CD4-positive, alpha-beta T cell treated with Interleukin-15 for 1 hour (primary cell): ENCODE data around the gene HSPA12A.

Experiments used
- DNase-seq: peaks from one replicate; pipeline ENCODE4 v3.0.0-alpha.2; 2020

Gene HSPA12A

GRCh38 chr10:116667484-116667883 lies 74.9 kb downstream of the HSPA12A start:
- no peak for DNase-seq

- DNase-seq = no peak
These were observed 76.7 kb downstream of the HSPA12A start for GRCh38 chr10:116665541-116666125.

GRCh38 chr10:116664631-116665030 lies 77.7 kb downstream of the HSPA12A start:
- no peak for DNase-seq

- DNase-seq = no peak
These were observed 79.0 kb downstream of the HSPA12A start for GRCh38 chr10:116663342-116663741.

GRCh38 chr10:116660860-116661259 lies 81.5 kb downstream of the HSPA12A start:
- DNase-seq = no peak

GRCh38 chr10:116659049-116659670 lies 83.2 kb downstream of the HSPA12A start:
- no peak for DNase-seq

- no peak for DNase-seq
These were observed 84.4 kb downstream of the HSPA12A start for GRCh38 chr10:116657863-116658551.

- no peak for DNase-seq
These were observed 86.3 kb downstream of the HSPA12A start for GRCh38 chr10:116656044-116656443.

- DNase-seq = no peak
These were observed 86.8 kb downstream of the HSPA12A start for GRCh38 chr10:116655568-116655967.

GRCh38 chr10:116654816-116655215 lies 87.5 kb downstream of the HSPA12A start:
- DNase-seq = no peak

GRCh38 chr10:116653885-116654284 lies 88.5 kb downstream of the HSPA12A start:
- no peak for DNase-seq

GRCh38 chr10:116648903-116649302 lies 93.5 kb downstream of the HSPA12A start:
- no peak for DNase-seq

GRCh38 chr10:116646502-116646901 lies 95.9 kb downstream of the HSPA12A start:
- DNase-seq = no peak

GRCh38 chr10:116637830-116638229 lies 104.5 kb downstream of the HSPA12A start:
- no peak for DNase-seq

- DNase-seq = no peak
These were observed 105.4 kb downstream of the HSPA12A start for GRCh38 chr10:116636976-116637375.

- DNase-seq = no peak
These were observed 106.0 kb downstream of the HSPA12A start for GRCh38 chr10:116636385-116636784.

GRCh38 chr10:116634126-116634975 lies 108.0 kb downstream of the HSPA12A start:
- no peak for DNase-seq

GRCh38 chr10:116633216-116633600 lies 109.2 kb downstream of the HSPA12A start:
- no peak for DNase-seq

GRCh38 chr10:116632596-116633215 lies 109.7 kb downstream of the HSPA12A start:
- no peak for DNase-seq

- DNase-seq = no peak
These were observed 110.5 kb downstream of the HSPA12A start for GRCh38 chr10:116631871-116632295.

- no peak for DNase-seq
These were observed 112.3 kb downstream of the HSPA12A start for GRCh38 chr10:116630020-116630419.

- DNase-seq = no peak
These were observed 113.0 kb downstream of the HSPA12A start for GRCh38 chr10:116629340-116629739.

- no peak for DNase-seq
These were observed 114.9 kb downstream of the HSPA12A start for GRCh38 chr10:116627386-116627933.
